NCI-H187 (cell line): ENCODE results near the gene ACP6.
"Not testable (repeated sequence)": the region's sequence is repeated elsewhere in the genome, so short reads cannot be mapped to it uniquely, and the experiment has no call there.

ENCODE experiments used
- DNase-seq, 2 experiments: peaks; one replicate each; lab custom pipeline; 2025; lab: John Stamatoyannopoulos, UW

Gene ACP6

GRCh38 chr1:147620543-147620942 lies 49.8 kb downstream of the ACP6 start:
- no peak for DNase-seq

DNA sequence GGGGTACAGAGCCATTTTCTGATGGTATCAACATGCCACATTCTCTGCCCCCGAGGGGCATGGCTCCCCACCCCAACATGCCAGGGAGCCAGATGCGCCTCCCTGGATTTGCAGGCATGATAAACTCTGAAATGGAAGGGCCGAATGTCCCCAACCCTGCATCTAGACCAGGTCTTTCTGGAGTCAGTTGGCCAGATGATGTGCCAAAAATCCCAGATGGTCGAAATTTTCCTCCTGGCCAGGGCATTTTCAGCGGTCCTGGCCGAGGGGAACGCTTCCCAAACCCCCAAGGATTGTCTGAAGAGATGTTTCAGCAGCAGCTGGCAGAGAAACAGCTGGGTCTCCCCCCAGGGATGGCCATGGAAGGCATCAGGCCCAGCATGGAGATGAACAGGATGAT lies 50.6 kb downstream of the ACP6 start:
- no peak for DNase-seq

- no peak for DNase-seq
Observed at GRCh38 chr1:147618771-147619170, 51.6 kb downstream of the ACP6 start.

DNA sequence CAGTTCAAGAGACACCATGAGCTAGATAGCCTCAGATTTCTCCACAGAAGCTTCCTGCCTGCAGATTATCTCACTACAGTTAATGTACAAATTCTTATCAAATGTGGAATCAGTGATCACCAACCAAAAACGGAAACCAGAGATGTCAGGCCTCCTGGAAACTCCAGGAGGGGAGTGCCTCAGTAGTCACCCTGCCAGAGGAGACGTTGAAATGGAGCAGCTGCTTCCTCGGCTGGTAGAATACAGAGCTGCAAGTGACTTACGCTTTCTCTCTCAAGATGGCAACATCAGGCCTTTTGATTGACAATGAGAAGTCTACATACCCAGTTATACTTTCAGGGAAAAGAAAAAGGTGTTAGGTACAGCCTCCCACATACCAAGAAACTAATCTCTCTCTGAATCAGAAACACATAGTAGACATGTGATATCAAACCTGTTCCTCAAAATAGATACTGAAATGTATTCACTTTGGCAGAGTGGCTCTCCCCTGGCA lies 52.2 kb downstream of the ACP6 start:
- no peak for DNase-seq

DNA sequence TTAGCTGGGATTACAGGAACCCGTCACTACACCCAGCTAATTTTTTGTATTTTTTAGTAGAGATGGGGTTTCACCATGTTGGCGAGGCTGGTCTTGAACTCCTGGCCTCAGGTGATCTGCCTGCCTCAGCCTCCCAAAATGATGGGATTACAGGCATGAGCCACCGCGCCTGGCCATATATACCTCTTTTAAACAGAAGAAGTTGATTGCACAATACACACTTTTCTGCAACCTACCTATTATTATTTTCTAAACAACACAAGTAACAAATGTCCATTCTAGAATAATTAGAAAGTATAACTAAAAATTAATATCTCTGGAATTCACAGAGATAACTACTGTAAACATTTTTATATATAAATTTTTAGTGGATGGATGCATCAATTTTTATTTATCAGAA lies 55.4 kb downstream of the ACP6 start:
- DNase-seq: not testable (repeated sequence)

DNA sequence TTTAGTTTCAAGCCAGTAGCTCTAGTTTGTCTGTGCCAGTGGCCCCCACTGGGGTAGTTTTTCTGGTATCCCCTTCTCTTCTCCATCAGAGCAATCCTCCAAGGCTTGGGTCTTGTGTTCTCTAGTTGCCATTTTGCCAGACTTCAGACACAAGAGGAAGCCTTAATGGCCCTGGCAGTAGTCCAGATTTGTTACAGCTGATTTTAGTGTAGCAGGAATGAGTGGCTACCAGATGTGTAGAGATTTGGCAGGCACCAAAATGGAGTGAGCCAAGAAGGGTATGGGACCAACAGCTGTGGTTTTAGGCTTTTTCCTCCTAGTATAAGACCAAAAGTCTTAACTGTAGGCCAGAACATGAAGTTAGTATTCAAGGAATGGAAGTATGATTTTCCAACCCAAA lies 56.8 kb downstream of the ACP6 start:
- peak; percentile 40 to 50 for DNase-seq

DNA sequence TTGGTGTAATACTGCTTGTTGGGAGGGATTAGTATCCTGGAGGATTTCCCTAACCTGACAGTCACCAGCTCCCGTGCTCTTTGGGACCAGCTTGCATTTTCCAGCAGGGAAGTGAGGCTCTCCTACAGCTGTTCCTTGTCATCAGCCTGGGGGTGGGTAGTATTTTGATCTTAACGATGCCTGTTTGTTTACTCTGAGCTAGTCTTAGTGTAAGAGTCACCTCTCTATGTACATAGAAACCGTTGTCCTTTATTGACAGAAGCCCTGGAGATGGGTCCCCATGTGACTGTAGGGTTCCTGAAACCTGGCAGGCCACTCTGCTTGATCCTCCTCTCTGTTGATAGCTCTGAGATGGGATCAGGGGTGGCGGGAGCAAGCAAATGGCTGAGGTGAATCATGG lies 58.0 kb downstream of the ACP6 start:
- DNase-seq: peak; percentile 49 to 74

DNA sequence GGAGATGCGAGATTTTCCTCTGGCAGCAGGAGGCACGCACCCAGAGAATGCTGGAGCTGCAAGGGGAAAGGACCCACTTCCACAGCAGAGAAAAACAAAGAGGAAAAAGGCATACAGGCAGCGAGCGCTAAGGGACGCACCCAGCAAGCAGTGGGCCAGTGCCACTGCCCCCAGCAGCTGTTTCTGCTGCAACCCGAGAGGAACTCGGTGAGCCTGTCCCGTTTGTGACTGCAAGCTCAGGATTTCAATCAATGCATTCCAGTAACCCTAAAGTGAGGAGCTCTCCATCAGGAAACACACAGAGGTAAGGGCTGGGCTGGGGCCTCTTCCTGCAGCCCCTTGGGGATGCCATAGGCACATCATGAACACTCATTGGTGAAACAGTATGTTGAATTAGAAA lies 58.7 kb downstream of the ACP6 start:
- no peak for DNase-seq

- no peak for DNase-seq
Observed at GRCh38 chr1:147611021-147611426, 59.3 kb downstream of the ACP6 start.

DNA sequence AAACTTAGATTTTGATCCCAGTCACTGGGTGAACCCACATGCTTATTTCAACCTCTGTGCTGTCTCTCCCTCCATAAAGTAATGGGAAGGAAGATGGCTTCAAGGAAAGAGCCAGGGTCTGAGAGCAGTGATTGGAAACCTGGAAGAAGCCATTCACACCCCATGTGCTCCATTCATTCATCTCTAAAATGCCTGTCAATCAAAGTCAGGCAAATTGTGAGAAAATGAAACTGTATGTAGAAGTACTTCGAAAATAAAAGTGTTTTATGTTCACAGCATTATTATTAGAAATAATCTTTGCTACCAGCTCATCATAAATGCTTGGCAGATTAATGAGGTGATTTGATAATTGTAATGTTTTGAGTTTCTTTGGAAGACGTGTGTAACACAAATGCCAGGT lies 61.0 kb downstream of the ACP6 start:
- no peak for DNase-seq

- DNase-seq: peak; percentile 20 to 30
Observed at GRCh38 chr1:147608596-147608995, 61.7 kb downstream of the ACP6 start.

DNA sequence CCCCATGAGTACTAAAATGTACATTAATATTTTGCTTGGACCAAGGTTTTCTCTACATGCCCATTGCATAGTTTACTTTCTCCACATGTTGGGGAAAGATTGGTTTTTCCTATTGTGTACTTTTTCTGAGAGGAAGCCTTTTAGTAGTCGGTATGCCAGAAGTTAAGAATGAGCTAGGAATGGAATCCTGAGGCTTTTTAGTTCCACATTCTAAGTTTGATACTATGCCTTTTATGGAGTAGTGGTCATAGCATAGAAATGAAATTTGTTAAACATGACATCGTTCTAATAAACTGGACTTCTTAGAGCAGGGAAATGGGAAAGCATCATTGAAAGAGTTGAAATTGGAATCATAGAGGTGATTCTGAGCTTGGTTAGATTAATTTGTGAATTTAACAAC lies 64.7 kb downstream of the ACP6 start:
- DNase-seq: no peak

DNA sequence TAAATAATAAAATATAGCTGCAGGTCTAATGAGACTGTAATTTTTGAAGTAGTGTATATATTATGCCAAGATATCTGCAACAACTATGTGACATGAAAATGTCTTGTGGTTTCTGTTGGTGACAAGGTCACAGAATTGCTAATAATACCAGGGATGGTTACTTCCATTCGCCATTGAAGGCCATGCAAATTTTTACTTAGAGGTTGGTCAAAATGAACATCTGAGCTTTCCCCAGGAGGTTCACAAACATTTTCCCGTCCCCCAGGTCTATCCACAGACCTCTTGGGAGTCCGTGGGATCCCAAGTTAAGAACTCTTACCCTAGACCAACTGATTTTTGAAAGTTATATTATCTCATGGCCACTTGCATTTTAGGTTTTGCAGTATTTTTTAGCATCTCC lies 66.3 kb downstream of the ACP6 start:
- no peak for DNase-seq

GRCh38 chr1:147600119-147601111 lies 69.9 kb downstream of the ACP6 start:
- DNase-seq: peak in 1 of 2 experiments; percentile 51

DNA sequence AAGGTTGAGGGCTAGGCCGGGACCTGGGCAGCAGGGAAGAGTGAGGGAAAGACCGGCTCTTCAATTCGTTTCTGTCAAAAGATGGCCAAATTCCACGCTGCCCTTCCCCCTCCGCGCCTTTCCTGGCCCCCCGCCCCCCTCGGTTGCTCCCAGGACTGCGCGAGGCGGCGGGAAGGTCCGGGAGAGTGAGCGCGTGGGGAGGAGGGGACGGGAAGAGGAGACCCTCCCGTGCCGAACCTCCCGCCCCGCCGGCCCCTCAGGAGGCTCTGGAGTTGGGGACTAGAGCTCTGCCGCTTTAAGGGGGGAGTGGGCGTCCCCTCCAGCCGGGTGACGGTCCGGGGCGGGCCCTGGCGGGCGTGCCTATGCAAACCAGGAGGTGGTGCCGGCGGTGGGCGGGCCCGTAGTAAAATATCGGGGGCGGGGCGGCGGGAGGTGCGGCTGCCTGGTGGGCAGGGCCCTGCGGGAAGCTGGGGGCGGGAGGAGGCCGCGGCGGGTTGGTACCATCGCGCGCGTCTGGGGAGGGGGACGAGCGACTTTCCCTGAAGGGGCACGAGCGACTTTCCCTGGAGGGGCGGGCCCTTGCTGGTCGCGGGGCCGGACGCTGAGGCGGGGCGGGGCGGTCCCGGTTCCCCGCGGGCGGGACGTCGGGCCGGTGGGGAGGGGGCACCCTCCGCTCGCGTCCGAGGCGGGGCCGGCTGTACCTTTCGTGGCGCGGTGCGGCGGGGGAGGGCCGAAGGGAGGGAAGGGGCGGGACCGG lies 70.8 kb downstream of the ACP6 start:
- DNase-seq: peak; percentile 100

GRCh38 chr1:147598621-147599361 lies 71.5 kb downstream of the ACP6 start:
- DNase-seq: no peak

GRCh38 chr1:147597010-147597409 lies 73.3 kb downstream of the ACP6 start:
- no peak for DNase-seq
